AG09319 (cell line): ENCODE data around the gene LDLR.

Source experiments
- DNase-seq: peaks from one replicate; pipeline ENCODE4 v3.0.0-alpha.2; 2010; ENCODE audit warnings: low read depth; ENCODE audit errors: extremely low read depth
- CTCF ChIP-seq: IDR thresholded peaks from 2 replicates; pipeline ENCODE4 v1.5.1; 2011; ENCODE audit warnings: low read depth, mild to moderate bottlenecking, inconsistent platforms, low read length, moderate library complexity

Gene LDLR

GRCh38 chr19:11164879-11165406, 75.7 kb downstream of the LDLR start:
- no peak; the same call in 1 of the 2 replicates for TF ChIP-seq CTCF
- DNase-seq = peak; percentile 85

- no peak for TF ChIP-seq CTCF
- DNase-seq = no peak
Observed at GRCh38 chr19:11165486-11166030, 76.3 kb downstream of the LDLR start.

- no peak for TF ChIP-seq CTCF
- peak; percentile 84 for DNase-seq
Observed at GRCh38 chr19:11166281-11167142, 77.2 kb downstream of the LDLR start.

- DNase-seq = peak; percentile 88
- TF ChIP-seq CTCF = no peak
Observed at GRCh38 chr19:11168568-11168967, 79.3 kb downstream of the LDLR start.

- TF ChIP-seq CTCF = no peak
- no peak for DNase-seq
Observed at GRCh38 chr19:11169896-11170678, 80.8 kb downstream of the LDLR start.

- no peak for DNase-seq
Observed at GRCh38 chr19:11171144-11171543, 81.9 kb downstream of the LDLR start.

More at GRCh38 chr19:11171144-11171543, 81.9 kb downstream of the LDLR start:
- no peak for TF ChIP-seq CTCF
